ENCODE results near the gene EIF3A. TPM values are rescaled to one million over a fixed set of nuclear protein-coding genes. Genes with fewer than 3 reads are reported as not detected.

EIF3A gene
- total RNA-seq, 4 donors from 2014 or later, result 118 to 147 (median 128) TPM

DNA sequence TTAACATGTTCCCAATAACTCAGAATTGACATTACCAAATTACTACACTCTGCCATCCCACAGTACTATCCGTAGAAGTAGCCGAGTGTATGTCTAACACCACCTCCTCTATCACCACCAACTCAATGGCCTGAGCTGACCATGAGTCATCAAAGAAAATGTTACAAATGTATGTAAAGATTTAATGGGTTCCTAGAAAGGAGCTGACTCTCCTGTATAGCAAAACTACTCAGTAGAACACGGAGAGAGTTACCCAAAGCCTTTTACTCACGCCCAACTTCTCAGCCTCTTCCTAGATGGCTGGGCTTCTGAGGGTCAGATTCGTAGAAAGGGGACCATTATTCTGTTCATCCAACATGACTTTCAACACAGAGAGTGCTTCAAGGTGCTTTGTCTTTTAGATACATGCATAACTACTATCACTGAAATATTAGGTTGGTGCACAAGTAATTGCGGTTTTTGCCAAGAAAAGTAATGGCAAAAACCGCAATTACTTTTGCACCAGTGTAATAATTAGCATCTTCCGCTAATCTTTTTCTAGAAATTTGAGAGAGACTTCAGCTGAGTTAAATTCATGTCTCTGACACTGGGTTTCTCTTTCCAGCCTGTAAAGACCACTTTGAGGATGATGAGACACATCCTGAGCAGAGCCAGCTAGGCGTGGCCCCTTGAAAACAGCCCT is 75.1 kb downstream of the EIF3A start:
- no peaks in the 10 kb centered on the region for H3K9me3 ChIP-seq
- TF ChIP-seq POLR2AphosphoS5 (IDR thresholded peaks at IDR 0.05) (no peak), EP300 (IDR thresholded peaks at IDR 0.05) (no peak), POLR2A (IDR thresholded peaks at IDR 0.05; ENCODE audit: low read depth) (no peak)
- TF ChIP-seq, protein P1, sequence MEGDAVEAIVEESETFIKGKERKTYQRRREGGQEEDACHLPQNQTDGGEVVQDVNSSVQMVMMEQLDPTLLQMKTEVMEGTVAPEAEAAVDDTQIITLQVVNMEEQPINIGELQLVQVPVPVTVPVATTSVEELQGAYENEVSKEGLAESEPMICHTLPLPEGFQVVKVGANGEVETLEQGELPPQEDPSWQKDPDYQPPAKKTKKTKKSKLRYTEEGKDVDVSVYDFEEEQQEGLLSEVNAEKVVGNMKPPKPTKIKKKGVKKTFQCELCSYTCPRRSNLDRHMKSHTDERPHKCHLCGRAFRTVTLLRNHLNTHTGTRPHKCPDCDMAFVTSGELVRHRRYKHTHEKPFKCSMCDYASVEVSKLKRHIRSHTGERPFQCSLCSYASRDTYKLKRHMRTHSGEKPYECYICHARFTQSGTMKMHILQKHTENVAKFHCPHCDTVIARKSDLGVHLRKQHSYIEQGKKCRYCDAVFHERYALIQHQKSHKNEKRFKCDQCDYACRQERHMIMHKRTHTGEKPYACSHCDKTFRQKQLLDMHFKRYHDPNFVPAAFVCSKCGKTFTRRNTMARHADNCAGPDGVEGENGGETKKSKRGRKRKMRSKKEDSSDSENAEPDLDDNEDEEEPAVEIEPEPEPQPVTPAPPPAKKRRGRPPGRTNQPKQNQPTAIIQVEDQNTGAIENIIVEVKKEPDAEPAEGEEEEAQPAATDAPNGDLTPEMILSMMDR (IDR thresholded peaks at IDR 0.05), result no peak
- no peak overlapping the region for H3K27ac ChIP-seq (replicated peaks in 1 of 4)
- H3K36me3 ChIP-seq, result no peaks in the 10 kb centered on the region
- H3K27me3 ChIP-seq, result no peaks in the 10 kb centered on the region
- DNase-seq (ENCODE audit: extremely low spot score), result no peak
- H3K4me1 ChIP-seq, result peaks cover 10 to 29% (median 25%) of the 10 kb centered on the region in 4 donors
- no peak overlapping the region for H3K4me3 ChIP-seq
- intact Hi-C loops (cut with DNase I), result no loop called here
- WGBS, result 86% methylated on average over 9 of the region's 9 CpGs

DNA sequence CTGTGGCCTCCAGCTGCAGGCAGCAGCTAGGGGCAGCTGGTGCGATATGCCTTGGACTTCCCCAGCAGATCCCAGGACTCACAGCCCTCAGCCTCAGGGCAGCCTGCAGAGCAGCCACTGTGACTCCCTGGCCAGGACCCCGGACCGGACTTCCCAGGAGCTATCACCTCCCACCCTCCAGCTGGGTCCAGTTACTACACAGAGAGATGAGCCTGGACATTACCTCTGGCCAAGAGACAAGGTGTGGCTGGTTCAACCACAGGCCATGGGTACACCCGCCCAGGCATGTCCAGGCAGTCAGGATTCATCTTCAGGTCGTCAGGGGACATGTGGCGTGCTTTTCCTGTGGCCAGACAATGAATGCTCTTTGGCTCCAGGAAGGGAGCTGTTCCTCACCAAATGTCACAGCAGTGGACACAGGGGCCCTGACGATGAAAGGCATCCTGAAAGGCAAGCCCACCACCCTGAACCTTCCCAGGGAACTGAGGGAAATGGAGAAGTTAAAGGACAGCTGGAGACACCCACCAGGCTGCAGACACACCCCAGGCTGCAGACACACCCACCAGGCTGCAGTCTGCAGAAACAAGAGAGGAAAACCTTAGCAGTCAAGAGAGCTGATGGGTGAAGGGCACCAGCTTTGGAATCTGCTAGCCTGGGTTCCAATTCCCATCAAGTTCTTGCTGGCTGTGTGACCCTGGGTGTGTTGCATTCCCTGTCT is 76.9 kb downstream of the EIF3A start:
- Histone ChIP-seq H3K4me3 (no peak overlapping the region), H3K36me3 (no peaks in the 10 kb centered on the region), H3K27ac (replicated peaks in 1 of 4) (no peak overlapping the region), H3K4me1 (peaks cover 10 to 30% (median 26%) of the 10 kb centered on the region in 4 donors), H3K9me3 (no peaks in the 10 kb centered on the region), H3K27me3 (no peaks in the 10 kb centered on the region)
- WGBS, result 79% methylated on average over 2 of the region's 7 CpGs
- peak; percentile 87 for DNase-seq (ENCODE audit: extremely low spot score)
- intact Hi-C loops (cut with DNase I), result no loop called here
- TF ChIP-seq POLR2A (IDR thresholded peaks at IDR 0.05; ENCODE audit: low read depth) (no peak), POLR2AphosphoS5 (IDR thresholded peaks at IDR 0.05) (no peak), EP300 (IDR thresholded peaks at IDR 0.05) (no peak)
- TF ChIP-seq, protein P1 (IDR thresholded peaks at IDR 0.05), result no peak

GRCh38 chr10:119001717-119002500 is 78.7 kb downstream of the EIF3A start:
- TF ChIP-seq, protein P1 (IDR thresholded peaks at IDR 0.05), result no peak
- TF ChIP-seq EP300 (IDR thresholded peaks at IDR 0.05) (no peak), POLR2AphosphoS5 (IDR thresholded peaks at IDR 0.05) (no peak), POLR2A (IDR thresholded peaks at IDR 0.05; ENCODE audit: low read depth) (no peak)
- 96% methylated on average over 9 of the region's 10 CpGs for WGBS
- peak; percentile 86 for DNase-seq (ENCODE audit: extremely low spot score)

DNA sequence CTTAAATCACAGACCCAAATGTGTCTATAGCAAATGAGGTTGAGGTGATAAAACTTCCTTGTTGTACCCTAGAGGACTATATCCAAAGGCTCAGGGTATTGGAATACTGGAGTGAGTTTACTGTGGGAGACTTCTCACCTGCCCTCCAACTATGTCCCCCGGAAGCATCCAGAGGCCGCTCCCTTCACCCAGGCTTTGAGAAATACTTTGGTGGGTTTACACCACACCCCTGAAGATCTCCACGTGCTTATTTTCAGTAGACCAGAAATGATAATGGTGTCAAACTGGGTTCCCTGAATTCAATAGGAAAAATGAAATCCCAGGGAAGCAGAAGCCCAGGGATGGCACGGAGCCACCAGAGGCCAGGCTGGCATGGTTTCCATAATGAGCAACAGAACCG is 82.4 kb downstream of the EIF3A start:
- no peak for DNase-seq (ENCODE audit: extremely low spot score)
- H3K4me3 ChIP-seq, result no peak overlapping the region
- H3K36me3 ChIP-seq, result no peaks in the 10 kb centered on the region
- WGBS, result 93% methylated on average over 5 of the region's 5 CpGs
- H3K27ac ChIP-seq (replicated peaks in 1 of 4), result no peak overlapping the region
- TF ChIP-seq EP300 (IDR thresholded peaks at IDR 0.05) (no peak), POLR2AphosphoS5 (IDR thresholded peaks at IDR 0.05) (no peak)
- TF ChIP-seq, protein P1 (IDR thresholded peaks at IDR 0.05), result no peak
- no peaks in the 10 kb centered on the region for H3K27me3 ChIP-seq
- no peaks in the 10 kb centered on the region for H3K9me3 ChIP-seq
- intact Hi-C loops (cut with DNase I), result no loop called here
- peaks cover 0 to 9% (median 5%) of the 10 kb centered on the region in 4 donors for H3K4me1 ChIP-seq

More at GRCh38 chr10:119001717-119002500, 78.7 kb downstream of the EIF3A start:
- no peak overlapping the region for H3K27ac ChIP-seq (replicated peaks in 1 of 4)
- H3K9me3 ChIP-seq, result no peaks in the 10 kb centered on the region
- no peak overlapping the region for H3K4me3 ChIP-seq
- H3K27me3 ChIP-seq, result no peaks in the 10 kb centered on the region
- peaks cover 10 to 21% (median 19%) of the 10 kb centered on the region in 4 donors for H3K4me1 ChIP-seq
- intact Hi-C loops (cut with DNase I), result no loop called here
- no peaks in the 10 kb centered on the region for H3K36me3 ChIP-seq

Measured in esophagus muscularis mucosa (tissue), 4 donors.